CD4-positive, alpha-beta T cell (primary cell): ENCODE data around the gene MED15. TPM values are rescaled to one million over a fixed set of nuclear protein-coding genes. Genes with fewer than 3 reads are reported as not detected.

Experiments used
- ATAC-seq: fragments of 200-7000 bp; cut with Tn5 transposase; one replicate; pipeline ENCODE4 v1.10.0; 2022; ENCODE audit warnings: mild to moderate bottlenecking; ENCODE audit not compliant: poor library complexity
- CTCF ChIA-PET: fragments of 350-600 bp; sonication (Branson Sonifier 250); formaldehyde crosslinking; loops from one replicate; lab custom pipeline; 2021; ENCODE audit warnings: antibody characterized with exemption, inconsistent platforms; lab: Charles Lee
- POLR2A ChIA-PET: fragments of 350-600 bp; sonication (Branson Sonifier 250); formaldehyde crosslinking; loops from one replicate; lab custom pipeline; 2021; ENCODE audit warnings: antibody characterized with exemption, inconsistent platforms; lab: Charles Lee
- DNase-seq, 14 experiments: peaks; one replicate each; pipeline ENCODE4 v3.0.0-alpha.2; 2013 to 2020; ENCODE audit warnings: mixed read lengths in 2 of 14
- H3K27ac ChIP-seq, 2 donors: one replicate each; pipeline versions ENCODE4 v1.5.1 to v1.7.0; 2013; ENCODE audit warnings: low read length in 2 of 2, low read depth in 1 of 2, mild to moderate bottlenecking in 1 of 2
- H3K27me3 ChIP-seq, 2 experiments: 1 replicate in 1 of 2; 2 replicates in 1 of 2; pipeline versions ENCODE4 v1.6.1 to v1.7.0; 2013; ENCODE audit warnings: low read length in 2 of 2, control low read depth in 1 of 2, mild to moderate bottlenecking in 1 of 2, moderate library complexity in 1 of 2; ENCODE audit not compliant: insufficient read depth in 2 of 2, control insufficient read depth in 1 of 2
- H3K36me3 ChIP-seq: one replicate; pipeline ENCODE4 v1.6.1; 2013; ENCODE audit warnings: low read length, control low read depth; ENCODE audit not compliant: insufficient read depth
- H3K4me1 ChIP-seq: one replicate; pipeline ENCODE4 v1.6.1; 2013; ENCODE audit warnings: low read length, control low read depth; ENCODE audit not compliant: insufficient read depth
- H3K4me3 ChIP-seq: one replicate; pipeline ENCODE4 v1.5.1; 2013; ENCODE audit warnings: mild to moderate bottlenecking, low read length, moderate library complexity
- H3K9me3 ChIP-seq, 2 experiments: 1 replicate in 1 of 2; 2 replicates in 1 of 2; pipeline versions ENCODE4 v1.6.1 to v1.7.0; 2013; ENCODE audit warnings: low read length in 2 of 2, mild to moderate bottlenecking in 2 of 2, control low read depth in 1 of 2, moderate library complexity in 1 of 2; ENCODE audit not compliant: control insufficient read depth in 1 of 2, insufficient read depth in 1 of 2
- H3K27ac Mint-ChIP-seq: one replicate; pipeline ENCODE4 v1.8.0; 2020; ENCODE audit warnings: mixed read lengths
- H3K27me3 Mint-ChIP-seq: one replicate; pipeline ENCODE4 v1.8.0; 2021; ENCODE audit warnings: mixed read lengths
- H3K36me3 Mint-ChIP-seq: one replicate; pipeline ENCODE4 v1.8.0; 2021; ENCODE audit warnings: low read depth, mixed read lengths
- H3K4me1 Mint-ChIP-seq: one replicate; pipeline ENCODE4 v1.8.0; 2021; ENCODE audit warnings: low read depth, mixed read lengths
- H3K4me3 Mint-ChIP-seq: one replicate; pipeline ENCODE4 v1.8.0; 2020; ENCODE audit warnings: mild to moderate bottlenecking, mixed read lengths
- H3K9me3 Mint-ChIP-seq: one replicate; pipeline ENCODE4 v1.8.0; 2020; ENCODE audit warnings: mixed read lengths
- CTCF ChIP-seq: fragments of 200-600 bp; IDR thresholded peaks from one replicate; pipeline ENCODE4 v1.8.0; 2022; ENCODE audit warnings: antibody characterized with exemption, mild to moderate bottlenecking
- intact Hi-C, 2 experiments: fragments of 100-400 bp; cut with DNase I in 1 of 2; cut with micrococcal nuclease in 1 of 2; formaldehyde crosslinking; loops; one replicate each; pipeline versions ENCODE4 v1.15.1 to v1.9.0; 2023 to 2025; cut with DNase I, micrococcal nuclease
- total RNA-seq, 174 experiments: library from RNA in 2 of 174; stranded (reverse) in 2 of 174; gene quantifications; one replicate each; pipeline ENCODE4 v1.2.3 and lab custom pipeline; 2021 to 2026

The MED15 gene
- total RNA-seq, 2 experiments from 2014 or later, result 181 to 191 TPM

- ATAC-seq (no peak), DNase-seq (peak in 2 of 14 experiments; percentile 2 to 12)
- peaks cover 61% of the 10 kb centered on the region for H3K4me1 Mint-ChIP-seq
- no peak overlapping the region for H3K27ac Mint-ChIP-seq
- Histone ChIP-seq H3K4me3 (no peak overlapping the region), H3K4me1 (peaks cover 69% of the 10 kb centered on the region), H3K36me3 (peaks cover 98% of the 10 kb centered on the region), H3K27me3 (no peaks in the 10 kb centered on the region), H3K27ac (no peak overlapping the region), H3K9me3 (no peaks in the 10 kb centered on the region)
- TF ChIP-seq CTCF, result no peak
- POLR2A ChIA-PET, result interaction anchor here (1.1 kb wide), 1 partner anchor 9 kb away, joined by 6 read pairs; no protein-coding TSS in a partner anchor
- intact Hi-C loops, result no loop called here
- H3K36me3 Mint-ChIP-seq, result peaks cover 92% of the 10 kb centered on the region
- H3K4me3 Mint-ChIP-seq, result no peak overlapping the region
- H3K27me3 Mint-ChIP-seq, result no peaks in the 10 kb centered on the region
- H3K9me3 Mint-ChIP-seq, result no peaks in the 10 kb centered on the region
- CTCF ChIA-PET, result interaction anchor here (1.5 to 1.8 kb wide), 2 partner anchors 9 to 14 kb away, joined by 3 to 7 read pairs; no protein-coding TSS in a partner anchor
These were observed 70.8 kb downstream of the MED15 start for GRCh38 chr22:20578192-20578591.

- H3K27me3 ChIP-seq, result no peaks in the 10 kb centered on the region
- peaks cover 98% of the 10 kb centered on the region for H3K36me3 ChIP-seq
- H3K4me1 Mint-ChIP-seq, result peaks cover 56% of the 10 kb centered on the region
- H3K9me3 ChIP-seq, result no peaks in the 10 kb centered on the region
- TF ChIP-seq CTCF, result no peak
- intact Hi-C loops, result no loop called here
- DNase-seq (peak in 1 of 14 experiments; percentile 1), ATAC-seq (no peak)
- H3K9me3 Mint-ChIP-seq, result no peaks in the 10 kb centered on the region
- ChIA-PET CTCF (interaction anchor here (1.5 to 1.8 kb wide), 2 partner anchors 9 to 15 kb away, joined by 3 to 7 read pairs; no protein-coding TSS in a partner anchor), POLR2A (interaction anchor here (1.1 kb wide), 1 partner anchor 9 kb away, joined by 6 read pairs; no protein-coding TSS in a partner anchor)
- H3K27ac Mint-ChIP-seq, result no peak overlapping the region
- peaks cover 70% of the 10 kb centered on the region for H3K4me1 ChIP-seq
- H3K27ac ChIP-seq, result no peak overlapping the region
- H3K36me3 Mint-ChIP-seq, result peaks cover 92% of the 10 kb centered on the region
- no peak overlapping the region for H3K4me3 ChIP-seq
- H3K27me3 Mint-ChIP-seq, result no peaks in the 10 kb centered on the region
- no peak overlapping the region for H3K4me3 Mint-ChIP-seq
These were observed 71.3 kb downstream of the MED15 start for GRCh38 chr22:20578707-20579106.

GRCh38 chr22:20579273-20580120 lies 72.1 kb downstream of the MED15 start:
- Mint-ChIP-seq H3K4me1 (peaks cover 50% of the 10 kb centered on the region), H3K27ac (peak overlapping the region; percentile 53), H3K27me3 (no peaks in the 10 kb centered on the region), H3K4me3 (no peak overlapping the region), H3K36me3 (peaks cover 92% of the 10 kb centered on the region), H3K9me3 (no peaks in the 10 kb centered on the region)
- DNase-seq (peak in 1 of 14 experiments; percentile 2), ATAC-seq (no peak)
- no peaks in the 10 kb centered on the region for H3K9me3 ChIP-seq
- no peak overlapping the region for H3K4me3 ChIP-seq
- H3K27me3 ChIP-seq, result no peaks in the 10 kb centered on the region
- H3K36me3 ChIP-seq, result peaks cover 98% of the 10 kb centered on the region
- TF ChIP-seq CTCF, result no peak
- no peak overlapping the region for H3K27ac ChIP-seq
- CTCF ChIA-PET, result interaction anchor here (0.6 to 1.8 kb wide), 3 partner anchors 10 to 16 kb away, joined by 3 to 7 read pairs (median 3); no protein-coding TSS in a partner anchor
- intact Hi-C loops, result loop anchor here in 1 of 2 experiments (2.0 kb wide), 1 partner anchor 21 kb away; no protein-coding TSS in a partner anchor
- POLR2A ChIA-PET, result interaction anchor here (0.5 to 1.2 kb wide), 2 partner anchors 11 to 24 kb away, joined by 3 to 4 read pairs; no protein-coding TSS in a partner anchor
- H3K4me1 ChIP-seq, result peaks cover 67% of the 10 kb centered on the region
